Urothelium cell line (cell line): ENCODE measurements around the gene KRTAP13-1.

Experiments used
- DNase-seq: peaks from one replicate; pipeline ENCODE4 v3.0.0; 2011; ENCODE audit warnings: low spot score, mixed read lengths
- FAIRE-seq: peaks from 2 replicates; lab custom pipeline; 2011; peaks lifted over from hg19 to GRCh38; lab: Jason Lieb, UNC

Gene KRTAP13-1, protein sequence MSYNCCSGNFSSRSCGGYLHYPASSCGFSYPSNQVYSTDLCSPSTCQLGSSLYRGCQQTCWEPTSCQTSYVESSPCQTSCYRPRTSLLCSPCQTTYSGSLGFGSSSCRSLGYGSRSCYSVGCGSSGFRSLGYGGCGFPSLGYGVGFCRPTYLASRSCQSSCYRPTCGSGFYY

GRCh38 chr21:30395731-30396130 lies at the start of gene KRTAP13-1:
TSS of gene KRTAP13-1 (plus strand) at chr21:30396031. CDS start at chr21:30396087, 56 bp downstream.
- DNase-seq, result no peak
- no peak for FAIRE-seq

DNA sequence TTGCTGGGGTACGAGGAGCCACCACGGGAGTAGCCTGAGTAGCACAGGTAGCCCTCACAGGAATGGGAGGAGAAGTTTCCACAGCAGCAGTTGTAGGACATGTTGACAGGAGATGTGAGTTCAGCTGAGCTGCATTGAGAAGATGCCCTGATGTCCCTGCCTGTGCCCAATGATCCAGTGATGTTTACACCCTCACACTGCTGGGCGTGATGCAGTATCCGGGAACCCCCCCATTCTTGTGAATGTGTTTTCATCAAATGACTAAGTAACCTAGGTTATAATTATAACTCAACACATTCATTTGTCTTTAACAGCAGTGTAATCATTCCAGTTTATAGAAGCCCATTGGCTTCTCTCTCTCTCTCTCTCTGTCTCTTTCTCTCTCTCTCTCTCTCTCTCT lies 47.3 kb upstream of the KRTAP13-1 start, which contains the start of gene KRTAP23-1:
TSS of gene KRTAP23-1 (minus strand) at position 101 of the 400 bp plus-strand sequence. CDS start at position 101, 0 bp downstream.
- DNase-seq, result no peak
- peak; percentile 90 for FAIRE-seq

GRCh38 chr21:30349572-30349971 lies 46.3 kb upstream of the KRTAP13-1 start:
- peak; percentile 23 for DNase-seq
- no peak for FAIRE-seq

- FAIRE-seq, result no peak
- no peak for DNase-seq
Measured at GRCh38 chr21:30351534-30351933, 44.3 kb upstream of the KRTAP13-1 start.

DNA sequence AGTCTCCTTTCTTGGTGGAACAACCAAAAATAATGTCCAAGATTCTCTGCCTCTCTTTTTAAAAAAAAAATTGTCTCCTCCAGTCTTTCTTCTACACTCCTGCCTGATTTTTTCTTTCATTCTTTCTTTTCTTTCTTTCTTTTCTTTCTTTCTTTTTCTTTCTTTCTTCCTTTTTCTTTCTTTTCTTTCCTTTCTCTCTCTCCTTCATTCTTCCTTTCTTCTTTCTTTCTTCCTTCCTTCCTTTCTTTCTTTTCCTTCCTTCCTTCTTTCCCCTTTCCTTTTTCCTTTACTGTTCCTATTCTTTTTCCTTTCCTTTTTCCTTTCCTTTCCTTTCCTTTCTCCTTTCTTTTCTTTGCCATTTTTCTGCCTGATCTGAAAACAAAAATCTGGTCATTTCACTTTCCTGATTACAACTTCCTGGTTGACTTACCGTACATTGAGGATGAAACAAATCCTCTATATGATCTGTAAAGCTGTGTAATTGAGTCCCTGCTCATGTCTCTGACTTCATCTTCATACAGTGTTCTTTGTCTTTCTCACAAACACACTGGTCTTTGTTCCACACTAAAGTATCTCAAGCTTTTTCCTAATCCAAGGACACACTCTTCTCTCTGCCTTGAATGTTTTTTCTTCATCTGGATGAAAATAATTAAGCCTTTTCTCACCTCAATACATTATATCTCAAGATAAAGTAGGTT lies 41.4 kb upstream of the KRTAP13-1 start:
- no peak for FAIRE-seq

DNA sequence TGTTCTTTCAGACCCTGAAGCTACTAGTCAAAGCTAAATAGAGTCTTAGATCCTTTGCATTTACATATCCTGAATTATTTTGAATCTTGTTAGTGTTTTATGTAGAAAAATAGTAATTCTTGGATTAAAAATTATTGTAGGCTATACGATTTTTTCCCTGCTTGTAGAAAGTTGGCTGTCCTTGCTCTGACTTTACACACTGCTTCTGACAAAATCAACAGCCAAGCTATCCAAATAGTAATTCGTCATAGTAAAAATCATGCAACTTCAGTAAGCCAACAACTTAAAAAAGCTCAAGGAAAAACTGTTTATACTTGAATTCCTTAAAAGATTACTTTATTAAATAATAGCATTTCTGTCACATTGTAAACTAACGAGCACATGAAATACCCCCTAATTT lies 39.9 kb upstream of the KRTAP13-1 start:
- no peak for DNase-seq
- FAIRE-seq, result no peak

More for the DNA sequence above, 41.4 kb upstream of the KRTAP13-1 start:
- no peak for DNase-seq

GRCh38 chr21:30372139-30372770 lies 23.6 kb upstream of the KRTAP13-1 start, which contains the start of gene KRTAP13-2:
TSS of gene KRTAP13-2 (minus strand) at chr21:30372271. CDS start at chr21:30372213, 58 bp downstream.
- FAIRE-seq (no peak), DNase-seq (no peak)

- FAIRE-seq (peak; percentile 55), DNase-seq (no peak)
Measured at GRCh38 chr21:30382201-30382600, 13.6 kb upstream of the KRTAP13-1 start.

DNA sequence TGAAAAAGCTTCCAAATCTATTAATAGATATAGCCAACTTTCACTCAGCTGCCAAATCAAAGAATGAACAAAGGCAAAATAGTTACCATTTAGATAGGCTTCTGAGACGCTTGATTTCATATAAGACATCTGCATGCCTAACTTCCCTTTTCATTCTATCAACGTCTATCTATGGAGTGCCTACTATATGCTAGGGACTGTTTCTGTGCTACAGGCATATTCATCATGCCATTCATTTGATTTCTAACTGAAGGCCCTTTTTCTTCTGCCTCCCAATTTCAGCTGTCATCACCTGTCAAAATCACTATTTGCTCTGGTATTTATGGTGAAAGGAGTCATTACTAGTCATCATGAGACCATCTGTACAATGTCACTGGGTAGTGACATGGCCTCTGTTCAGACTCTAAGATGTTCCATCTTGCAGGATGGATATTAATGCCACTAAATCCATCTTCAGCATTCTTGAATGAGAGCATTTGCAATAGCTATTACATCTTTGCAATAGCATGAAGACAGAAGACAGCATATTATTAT lies 4.3 kb upstream of the KRTAP13-1 start:
- peak; percentile 13 for FAIRE-seq
- DNase-seq, result no peak

GRCh38 chr21:30408782-30409494 lies 13.1 kb downstream of the KRTAP13-1 start:
- FAIRE-seq (peak; percentile 94), DNase-seq (peak; percentile 70)

DNA sequence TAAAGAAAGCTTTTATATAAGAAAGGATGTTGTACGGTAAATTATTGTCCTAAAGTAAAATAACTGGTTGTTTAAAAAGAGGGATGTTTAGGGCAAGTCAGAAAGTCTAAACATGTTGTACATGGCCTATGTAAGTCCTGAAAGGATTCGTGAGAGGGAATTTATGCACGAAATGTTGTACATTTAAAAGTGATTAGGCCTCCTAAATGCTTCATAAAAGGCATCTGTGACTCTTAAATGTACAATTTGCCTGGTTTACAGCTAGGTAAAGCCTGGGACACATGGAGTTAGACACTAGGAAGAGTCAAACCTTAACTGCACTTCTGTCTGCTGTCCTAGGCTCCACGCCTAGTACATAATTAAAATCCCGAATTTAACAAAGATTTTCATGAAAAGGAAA lies 20.2 kb downstream of the KRTAP13-1 start:
- FAIRE-seq, result no peak
- DNase-seq, result no peak

GRCh38 chr21:30425826-30426225 lies 30.0 kb downstream of the KRTAP13-1 start, which contains the start of gene KRTAP13-3:
TSS of gene KRTAP13-3 (minus strand) at chr21:30425926. CDS start at chr21:30425912, 14 bp downstream.
- DNase-seq (no peak), FAIRE-seq (no peak)

DNA sequence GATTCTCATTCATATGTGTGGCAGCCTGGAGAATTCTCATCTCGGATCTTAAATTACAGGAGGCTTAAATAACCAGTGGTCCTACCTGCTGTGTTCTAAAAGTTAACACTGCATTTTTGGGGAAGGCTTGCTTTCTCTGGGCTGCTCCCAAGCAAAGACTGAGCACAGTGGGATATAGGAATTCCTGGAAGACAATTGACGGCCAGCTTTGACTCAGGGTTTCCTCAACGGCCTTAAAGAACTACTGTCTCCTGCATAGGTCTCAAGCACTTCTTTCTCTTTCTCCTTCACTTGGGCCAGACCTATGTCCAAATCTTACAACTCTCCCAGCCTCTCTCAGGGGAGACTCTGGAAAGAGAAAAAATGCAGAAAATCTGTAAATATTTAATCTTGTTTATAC lies 30.9 kb downstream of the KRTAP13-1 start:
- DNase-seq (no peak), FAIRE-seq (no peak)

DNA sequence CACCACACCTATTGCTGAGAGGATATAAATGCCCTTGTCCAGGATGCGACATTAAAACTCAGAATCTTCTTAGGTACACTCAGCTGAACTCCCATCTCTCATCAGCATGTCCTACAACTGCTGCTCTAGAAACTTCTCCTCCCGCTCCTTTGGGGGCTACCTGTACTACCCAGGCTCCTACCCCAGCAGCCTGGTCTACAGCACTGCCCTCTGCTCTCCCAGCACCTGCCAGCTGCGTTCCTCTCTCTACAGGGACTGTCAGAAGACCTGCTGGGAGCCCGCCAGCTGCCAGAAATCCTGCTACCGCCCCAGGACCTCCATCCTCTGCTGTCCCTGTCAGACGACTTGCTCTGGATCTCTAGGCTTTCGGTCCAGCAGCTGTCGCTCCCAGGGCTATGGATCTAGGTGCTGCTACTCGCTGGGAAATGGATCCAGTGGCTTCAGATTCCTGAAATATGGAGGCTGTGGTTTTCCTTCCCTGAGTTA lies 34.4 kb downstream of the KRTAP13-1 start, which contains the start of gene KRTAP13-4:
TSS of gene KRTAP13-4 (plus strand) at position 51 of the 486 bp plus-strand sequence. CDS start at position 107, 56 bp downstream.
- no peak for FAIRE-seq

DNA sequence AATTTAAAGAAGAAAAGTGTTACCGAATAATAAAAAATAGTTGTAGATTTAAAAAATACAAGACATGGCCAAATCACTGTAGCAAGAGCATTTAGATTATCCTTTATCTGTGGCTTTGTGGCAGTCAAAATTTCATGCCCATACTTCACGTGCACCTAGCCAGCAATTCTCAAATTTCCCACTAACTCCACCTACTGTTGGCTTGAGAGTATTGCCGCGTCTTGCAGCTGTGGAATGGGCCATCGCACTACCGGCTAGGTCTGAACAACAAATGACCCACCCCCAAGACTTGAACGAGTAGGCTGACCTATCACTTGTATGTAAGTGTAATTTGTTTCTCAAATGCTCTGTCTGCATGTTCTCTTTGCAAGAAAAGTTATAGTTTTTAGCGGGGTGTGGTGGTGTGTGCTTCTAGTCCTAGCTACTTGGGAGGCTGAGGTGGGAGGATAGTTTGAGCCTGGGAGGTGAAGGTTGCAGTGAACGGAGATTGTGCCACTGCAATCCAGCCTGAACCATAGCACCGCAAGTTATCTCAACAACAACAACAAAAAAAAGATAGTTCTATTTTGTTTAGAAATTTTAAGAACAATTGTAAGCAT lies 38.3 kb downstream of the KRTAP13-1 start:
- peak; percentile 93 for FAIRE-seq
- DNase-seq, result peak; percentile 70

More for the DNA sequence above, 34.4 kb downstream of the KRTAP13-1 start, which contains the start of gene KRTAP13-4:
- no peak for DNase-seq

DNA sequence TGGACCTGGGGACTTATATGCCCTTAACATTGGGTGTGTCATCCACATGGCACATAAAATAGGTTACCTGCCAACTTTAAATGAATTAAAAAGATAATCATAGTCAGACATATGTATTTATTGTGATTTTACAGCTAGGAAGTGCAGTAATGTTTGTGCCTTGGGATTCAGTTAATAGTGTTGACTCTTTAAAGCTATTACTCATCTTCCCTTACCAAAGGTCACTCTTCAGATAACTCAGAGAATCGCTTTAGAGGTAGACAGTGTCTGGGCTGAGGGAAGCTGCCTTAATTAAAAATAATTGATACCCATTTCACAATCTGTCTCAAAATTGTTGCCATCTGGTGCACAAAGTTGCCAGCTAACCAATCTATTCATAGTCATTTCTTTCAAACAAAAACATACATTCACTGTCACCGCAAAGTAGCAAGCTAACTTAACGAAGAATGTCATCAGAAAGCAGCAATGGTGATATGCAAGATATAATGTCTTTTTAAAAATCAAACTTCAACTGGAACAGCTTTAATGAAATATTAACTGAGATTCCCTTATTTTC lies 41.3 kb downstream of the KRTAP13-1 start:
- DNase-seq, result no peak
- FAIRE-seq, result no peak

DNA sequence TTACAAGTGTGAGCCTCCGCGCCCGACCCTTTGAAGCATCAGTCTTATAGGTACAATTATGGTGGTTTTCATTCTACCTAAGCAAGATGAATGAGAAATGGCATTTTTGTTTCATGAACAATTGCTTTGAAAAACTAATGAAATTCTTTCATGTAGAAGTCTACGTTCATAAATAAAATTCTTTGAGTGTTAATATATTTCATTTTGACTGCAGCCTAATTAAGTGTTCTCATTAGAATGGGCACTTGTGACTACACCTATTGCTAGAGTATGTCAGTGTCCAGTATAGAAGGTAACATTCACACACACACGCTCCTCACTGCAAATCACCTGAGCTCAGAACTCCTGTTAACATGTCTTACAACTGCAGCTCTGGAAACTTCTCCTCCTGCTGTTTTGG lies 44.1 kb downstream of the KRTAP13-1 start, which contains the start of gene KRTAP15-1:
TSS of gene KRTAP15-1 (plus strand) at position 301 of the 400 bp plus-strand sequence. CDS start at position 354, 53 bp downstream.
- FAIRE-seq (no peak), DNase-seq (no peak)

DNA sequence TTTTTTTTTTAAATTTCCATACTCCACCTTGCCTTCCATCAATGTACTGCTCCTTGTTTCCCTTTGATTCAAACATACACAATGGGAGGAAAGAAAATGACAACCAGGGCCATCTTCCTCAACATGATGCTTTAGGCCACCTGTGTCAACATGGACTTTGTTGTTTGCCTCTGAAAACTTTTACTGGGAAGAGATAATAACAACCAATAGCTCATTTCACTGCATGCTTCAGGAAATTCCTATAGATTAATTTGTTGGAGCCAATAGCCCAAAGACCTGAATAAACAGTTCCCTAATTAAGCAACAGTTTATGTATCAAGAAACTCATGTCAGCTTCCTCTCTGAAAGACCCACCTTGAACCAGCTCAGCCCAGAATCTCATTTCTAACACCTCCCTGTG lies 47.4 kb downstream of the KRTAP13-1 start:
- FAIRE-seq (no peak), DNase-seq (no peak)

- DNase-seq, result no peak
- no peak for FAIRE-seq
Measured at GRCh38 chr21:30444204-30444603, 48.4 kb downstream of the KRTAP13-1 start.
